K562 (cell line): ENCODE results near the gene TMEM184A. TPM values are rescaled to one million over a fixed set of nuclear protein-coding genes. Genes with fewer than 3 reads are reported as not detected.

Experiments
- BHLHE40 ChIP-seq: IDR thresholded peaks from 2 replicates; pipeline ENCODE4 v1.6.1; 2011; ENCODE audit warnings: low read length, improper control_type of control experiment
- CEBPG ChIP-seq, 3 experiments: fragments of 200-800 bp in 1 of 3; sonication (Bioruptor generic) in 1 of 3; sonication (generic) in 1 of 3; formaldehyde crosslinking in 1 of 3; IDR thresholded peaks in 2 of 3; conservative IDR thresholded peaks in 1 of 3; 2 replicates each; pipeline versions ENCODE4 v1.6.1 to v1.8.0; 2016 to 2022; ENCODE audit warnings: missing compliant biosample characterization in 2 of 3, missing genetic modification characterization in 2 of 3, mild to moderate bottlenecking in 1 of 3, missing genetic modification reagents in 1 of 3
- FOXJ3 ChIP-seq: sonication (generic); formaldehyde crosslinking; IDR thresholded peaks from 2 replicates; pipeline ENCODE4 v1.4.0; 2020; ENCODE audit warnings: mild to moderate bottlenecking, missing genetic modification reagents
- JUNB ChIP-seq: fragments of 450-650 bp; formaldehyde crosslinking; conservative IDR thresholded peaks from 2 replicates; pipeline ENCODE4 v1.4.0; 2020; ENCODE audit warnings: mild to moderate bottlenecking
- U2AF1 ChIP-seq: fragments of 200-400 bp; formaldehyde crosslinking; optimal IDR thresholded peaks from 2 replicates; pipeline ENCODE3; 2017; ENCODE audit warnings: mild to moderate bottlenecking, low read depth, low read length, moderate library complexity
- YY1 ChIP-seq, 3 experiments: IDR thresholded peaks; 2 replicates each; pipeline ENCODE4 v1.6.1; 2011; ENCODE audit warnings: low read length in 2 of 3, mild to moderate bottlenecking in 2 of 3, moderate library complexity in 2 of 3, borderline replicate concordance in 1 of 3, control low read depth in 1 of 3, low read depth in 1 of 3; ENCODE audit not compliant: insufficient read depth in 3 of 3, insufficient replicate concordance in 2 of 3, control insufficient read depth in 1 of 3, insufficient read length in 1 of 3; ENCODE audit errors: extremely low read depth in 1 of 3
- ZBTB1 ChIP-seq: sonication (generic); formaldehyde crosslinking; IDR thresholded peaks from 2 replicates; pipeline ENCODE4 v1.8.1; 2023; ENCODE audit warnings: missing genetic modification reagents, low read depth, mild to moderate bottlenecking, borderline replicate concordance
- ZNF384 ChIP-seq: IDR thresholded peaks from 2 replicates; pipeline ENCODE4 v1.6.1; 2012; ENCODE audit warnings: low read depth, low read length, improper control_type of control experiment
- ZNF717 ChIP-seq: fragments of 250-450 bp; sonication (Bioruptor Pico); IDR thresholded peaks from 2 replicates; pipeline ENCODE4 v1.5.0; 2021
- polyA plus RNA-seq, 8 experiments: library from polyadenylated mRNA; depleted of rRNA in 4 of 8; stranded (reverse) in 5 of 8; unstranded in 3 of 8; fragments of >200 nt; fragmentation: Nextera tagmentation in 2 of 8; fragmentation: Illumina TruSeq in 1 of 8; extraction: Ambion mirVana in 2 of 8; extraction: Trizol in 1 of 8; gene quantifications; 2 replicates each; pipeline versions ENCODE4 v1.2.1 to v1.2.3, GENCODE V29; 2011 to 2014; ENCODE audit warnings: inconsistent platforms in 1 of 8, missing spikeins in 1 of 8
- total RNA-seq, 7 experiments: library from RNA; depleted of rRNA in 6 of 7; stranded (reverse); fragments of >200 nt in 6 of 7; fragmentation: Illumina TruSeq in 2 of 7; extraction: Trizol in 2 of 7; gene quantifications; 2 replicates each; pipeline versions ENCODE4 v1.2.1 to v1.2.3, GENCODE V29; 2011 to 2021; ENCODE audit warnings: low replicate concordance in 1 of 7
- TF ChIP-seq, protein P1 (sequence below): IDR thresholded peaks from 2 replicates; pipeline ENCODE4 v1.6.1; 2014; ENCODE audit warnings: antibody characterized with exemption
- TF ChIP-seq, protein P2 (sequence below), 2 experiments: fragments of 450-650 bp; IDR thresholded peaks; 2 replicates each; pipeline ENCODE4 v1.6.1; 2016; ENCODE audit warnings: mild to moderate bottlenecking in 2 of 2, borderline replicate concordance in 1 of 2, low read depth in 1 of 2, moderate library complexity in 1 of 2
- TF ChIP-seq, protein P3 (sequence below): fragments of 150-350 bp; conservative IDR thresholded peaks from 2 replicates; pipeline ENCODE4 v1.6.1; 2014; ENCODE audit warnings: low read length

TMEM184A gene
- total and polyA plus RNA-seq, 9 of the 15 experiments (the other 6 are each of a cell fraction or from before 2014, with no cell fraction given): 0.10 to 0.18 (median 0.11) TPM; not detected in 6

DNA sequence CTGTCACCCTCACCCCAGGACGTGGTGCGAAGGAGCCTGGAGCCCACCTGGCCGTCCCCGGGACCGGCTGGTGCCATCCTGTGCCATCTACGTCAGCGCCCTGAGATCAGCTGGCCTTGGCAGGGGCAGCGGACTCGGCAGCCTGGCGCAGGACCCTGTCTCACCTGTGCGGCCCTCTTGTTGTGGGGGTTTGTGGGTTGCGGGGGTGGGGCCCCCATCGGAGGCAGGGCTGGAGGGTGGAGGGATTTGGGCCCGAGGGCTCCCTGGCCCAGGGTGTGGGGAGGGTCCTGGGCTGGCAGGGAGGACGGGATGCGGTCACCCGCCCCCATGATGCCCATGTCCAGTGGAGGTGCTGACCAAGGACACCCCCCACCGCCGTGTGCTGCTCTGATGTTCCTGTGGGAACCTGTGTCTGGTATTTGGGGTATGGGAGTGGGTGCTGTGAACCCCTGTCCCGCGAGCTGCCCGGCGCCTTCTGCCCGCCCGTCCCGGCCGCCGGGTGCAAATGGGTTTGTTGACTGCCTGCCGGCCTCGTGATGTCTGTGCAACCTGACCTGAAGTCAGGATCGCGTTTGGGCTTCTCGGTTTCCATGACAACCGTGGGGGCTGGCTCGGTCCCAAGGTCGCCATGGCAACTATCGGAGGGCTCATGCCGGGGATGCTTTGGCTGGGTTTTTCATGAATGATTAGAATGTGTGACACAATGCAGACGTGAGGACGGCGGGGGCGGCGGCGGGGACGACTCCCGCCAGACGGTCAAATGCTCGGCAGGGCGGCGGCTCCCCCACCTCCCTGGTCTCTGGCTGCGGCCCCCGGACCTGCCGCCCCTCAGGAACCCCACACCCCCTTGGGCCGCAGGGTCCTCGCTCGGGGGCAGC is 18.2 kb downstream of the TMEM184A start (continued):
- TF ChIP-seq ZBTB1 (CRISPR knock-in tag) (no peak), JUNB (CRISPR knock-in tag) (no peak), U2AF1 (no peak), BHLHE40 (peak; percentile 91), YY1 (IDR thresholded peaks at IDR 0.05; ENCODE audit: borderline replicate concordance in 1 of 3, control insufficient read depth in 1 of 3, extremely low read depth in 1 of 3, insufficient read depth in 3 of 3, insufficient read length in 1 of 3, insufficient replicate concordance in 2 of 3, low read depth in 1 of 3, low read length in 2 of 3) (peak in 1 of 3 experiments; percentile 12), FOXJ3 (CRISPR knock-in tag) (no peak), ZNF384 (no peak), ZNF717 (CRISPR knock-in tag) (no peak), CEBPG (CRISPR knock-in tag; IDR thresholded peaks at IDR 0.05) (no peak), CEBPG (tag; conservative IDR thresholded peaks at IDR 0.05 in 1 of 2, IDR thresholded peaks at IDR 0.05 in 1 of 2) (no peak)
- TF ChIP-seq, protein P1, sequence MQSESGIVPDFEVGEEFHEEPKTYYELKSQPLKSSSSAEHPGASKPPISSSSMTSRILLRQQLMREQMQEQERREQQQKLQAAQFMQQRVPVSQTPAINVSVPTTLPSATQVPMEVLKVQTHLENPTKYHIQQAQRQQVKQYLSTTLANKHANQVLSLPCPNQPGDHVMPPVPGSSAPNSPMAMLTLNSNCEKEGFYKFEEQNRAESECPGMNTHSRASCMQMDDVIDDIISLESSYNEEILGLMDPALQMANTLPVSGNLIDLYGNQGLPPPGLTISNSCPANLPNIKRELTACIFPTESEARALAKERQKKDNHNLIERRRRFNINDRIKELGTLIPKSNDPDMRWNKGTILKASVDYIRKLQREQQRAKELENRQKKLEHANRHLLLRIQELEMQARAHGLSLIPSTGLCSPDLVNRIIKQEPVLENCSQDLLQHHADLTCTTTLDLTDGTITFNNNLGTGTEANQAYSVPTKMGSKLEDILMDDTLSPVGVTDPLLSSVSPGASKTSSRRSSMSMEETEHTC: peak; percentile 70
- TF ChIP-seq, protein P2, sequence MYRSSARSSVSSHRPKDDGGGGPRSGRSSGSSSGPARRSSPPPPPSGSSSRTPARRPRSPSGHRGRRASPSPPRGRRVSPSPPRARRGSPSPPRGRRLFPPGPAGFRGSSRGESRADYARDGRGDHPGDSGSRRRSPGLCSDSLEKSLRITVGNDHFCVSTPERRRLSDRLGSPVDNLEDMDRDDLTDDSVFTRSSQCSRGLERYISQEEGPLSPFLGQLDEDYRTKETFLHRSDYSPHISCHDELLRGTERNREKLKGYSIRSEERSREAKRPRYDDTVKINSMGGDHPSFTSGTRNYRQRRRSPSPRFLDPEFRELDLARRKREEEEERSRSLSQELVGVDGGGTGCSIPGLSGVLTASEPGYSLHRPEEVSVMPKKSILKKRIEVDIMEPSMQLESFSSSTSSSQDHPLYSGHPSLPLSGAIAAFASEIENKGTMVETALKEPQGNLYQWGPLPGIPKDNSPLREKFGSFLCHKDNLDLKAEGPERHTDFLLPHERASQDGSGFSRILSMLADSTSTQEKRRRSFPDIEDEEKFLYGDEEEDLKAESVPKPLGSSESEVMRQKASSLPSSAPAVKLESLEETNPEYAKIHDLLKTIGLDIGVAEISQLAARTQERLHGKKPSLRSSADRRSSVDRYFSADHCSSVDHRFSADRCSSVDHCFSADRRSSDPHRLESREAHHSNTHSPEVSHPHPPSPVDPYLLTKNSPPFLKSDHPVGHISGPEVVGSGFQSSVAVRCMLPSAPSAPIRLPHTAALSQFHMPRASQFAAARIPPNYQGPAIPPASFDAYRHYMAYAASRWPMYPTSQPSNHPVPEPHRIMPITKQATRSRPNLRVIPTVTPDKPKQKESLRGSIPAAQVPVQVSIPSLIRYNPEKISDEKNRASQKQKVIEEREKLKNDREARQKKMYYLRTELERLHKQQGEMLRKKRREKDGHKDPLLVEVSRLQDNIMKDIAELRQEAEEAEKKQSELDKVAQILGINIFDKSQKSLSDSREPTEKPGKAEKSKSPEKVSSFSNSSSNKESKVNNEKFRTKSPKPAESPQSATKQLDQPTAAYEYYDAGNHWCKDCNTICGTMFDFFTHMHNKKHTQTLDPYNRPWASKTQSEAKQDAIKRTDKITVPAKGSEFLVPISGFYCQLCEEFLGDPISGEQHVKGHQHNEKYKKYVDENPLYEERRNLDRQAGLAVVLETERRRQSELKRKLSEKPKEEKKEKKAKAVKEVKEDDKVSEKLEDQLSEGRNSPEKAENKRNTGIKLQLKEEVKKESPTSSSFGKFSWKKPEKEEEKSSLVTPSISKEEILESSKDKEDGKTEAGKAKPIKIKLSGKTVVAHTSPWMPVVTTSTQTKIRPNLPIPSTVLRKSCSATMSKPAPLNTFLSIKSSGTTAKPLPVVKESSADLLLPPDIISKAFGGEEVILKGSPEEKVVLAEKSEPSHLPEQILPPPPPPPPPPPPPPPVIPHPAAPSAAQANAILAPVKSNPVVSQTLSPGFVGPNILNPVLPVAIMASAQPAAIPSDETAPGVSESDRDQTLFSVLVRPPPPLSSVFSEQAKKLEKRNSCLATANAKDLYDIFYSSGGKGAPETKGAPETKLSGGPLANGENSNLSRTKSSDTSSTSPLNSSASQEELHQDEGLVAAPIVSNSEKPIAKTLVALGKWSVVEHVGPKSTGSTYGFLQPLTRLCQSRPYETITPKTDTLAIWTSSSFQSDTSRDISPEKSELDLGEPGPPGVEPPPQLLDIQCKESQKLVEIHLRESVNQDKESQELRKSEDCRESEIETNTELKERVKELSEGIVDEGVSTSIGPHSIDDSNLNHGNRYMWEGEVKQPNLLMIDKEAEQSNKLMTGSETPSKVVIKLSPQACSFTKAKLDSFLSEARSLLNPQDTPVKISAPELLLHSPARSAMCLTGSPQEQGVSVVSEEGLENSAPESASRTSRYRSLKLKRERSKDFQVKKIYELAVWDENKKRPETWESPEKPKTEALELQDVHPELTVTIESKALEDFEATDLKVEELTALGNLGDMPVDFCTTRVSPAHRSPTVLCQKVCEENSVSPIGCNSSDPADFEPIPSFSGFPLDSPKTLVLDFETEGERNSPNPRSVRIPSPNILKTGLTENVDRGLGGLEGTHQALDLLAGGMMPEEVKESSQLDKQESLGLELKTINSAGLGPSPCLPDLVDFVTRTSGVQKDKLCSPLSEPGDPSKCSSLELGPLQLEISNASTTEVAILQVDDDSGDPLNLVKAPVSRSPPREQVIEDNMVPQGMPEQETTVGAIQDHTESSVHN (IDR thresholded peaks at IDR 0.05; ENCODE audit: borderline replicate concordance in 1 of 2, low read depth in 1 of 2): no peak
- TF ChIP-seq, protein P3, sequence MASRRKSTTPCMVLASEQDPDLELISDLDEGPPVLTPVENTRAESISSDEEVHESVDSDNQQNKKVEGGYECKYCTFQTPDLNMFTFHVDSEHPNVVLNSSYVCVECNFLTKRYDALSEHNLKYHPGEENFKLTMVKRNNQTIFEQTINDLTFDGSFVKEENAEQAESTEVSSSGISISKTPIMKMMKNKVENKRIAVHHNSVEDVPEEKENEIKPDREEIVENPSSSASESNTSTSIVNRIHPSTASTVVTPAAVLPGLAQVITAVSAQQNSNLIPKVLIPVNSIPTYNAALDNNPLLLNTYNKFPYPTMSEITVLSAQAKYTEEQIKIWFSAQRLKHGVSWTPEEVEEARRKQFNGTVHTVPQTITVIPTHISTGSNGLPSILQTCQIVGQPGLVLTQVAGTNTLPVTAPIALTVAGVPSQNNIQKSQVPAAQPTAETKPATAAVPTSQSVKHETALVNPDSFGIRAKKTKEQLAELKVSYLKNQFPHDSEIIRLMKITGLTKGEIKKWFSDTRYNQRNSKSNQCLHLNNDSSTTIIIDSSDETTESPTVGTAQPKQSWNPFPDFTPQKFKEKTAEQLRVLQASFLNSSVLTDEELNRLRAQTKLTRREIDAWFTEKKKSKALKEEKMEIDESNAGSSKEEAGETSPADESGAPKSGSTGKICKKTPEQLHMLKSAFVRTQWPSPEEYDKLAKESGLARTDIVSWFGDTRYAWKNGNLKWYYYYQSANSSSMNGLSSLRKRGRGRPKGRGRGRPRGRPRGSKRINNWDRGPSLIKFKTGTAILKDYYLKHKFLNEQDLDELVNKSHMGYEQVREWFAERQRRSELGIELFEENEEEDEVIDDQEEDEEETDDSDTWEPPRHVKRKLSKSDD: no peak
